SK-N-SH treated with all-trans-retinoic acid at 6 μM for 48 hours (cell line): ENCODE results near the gene RTL3.

ENCODE experiments used
- ARNTL ChIP-seq: fragments of 450-650 bp; formaldehyde crosslinking; IDR thresholded peaks from 2 replicates; pipeline ENCODE4 v1.5.0; 2020; ENCODE audit warnings: low read depth, mild to moderate bottlenecking, moderate library complexity, borderline replicate concordance
- BACH2 ChIP-seq: fragments of 250-450 bp; sonication (Bioruptor Pico); IDR thresholded peaks from 2 replicates; pipeline ENCODE4 v1.9.0; 2021; ENCODE audit warnings: mild to moderate bottlenecking, borderline replicate concordance
- CREB5 ChIP-seq: fragments of 250-450 bp; sonication (Bioruptor Pico); IDR thresholded peaks from 2 replicates; pipeline ENCODE4 v1.5.1; 2020; ENCODE audit warnings: low read depth, mild to moderate bottlenecking, moderate library complexity
- CSDC2 ChIP-seq: fragments of 250-450 bp; sonication (Bioruptor Pico); IDR thresholded peaks from 2 replicates; pipeline ENCODE4 v1.5.0; 2020; ENCODE audit warnings: mild to moderate bottlenecking, moderate library complexity
- CSRNP3 ChIP-seq: fragments of 250-450 bp; sonication (Bioruptor Pico); IDR thresholded peaks from 2 replicates; pipeline ENCODE4 v1.5.1; 2021; ENCODE audit warnings: mild to moderate bottlenecking, moderate library complexity
- RARB ChIP-seq: fragments of 250-450 bp; sonication (Bioruptor Pico); IDR thresholded peaks from 2 replicates; pipeline ENCODE4 v1.8.0; 2021; ENCODE audit warnings: mild to moderate bottlenecking, moderate library complexity
- TSHZ2 ChIP-seq: fragments of 250-450 bp; sonication (Bioruptor Pico); IDR thresholded peaks from 2 replicates; pipeline ENCODE4 v1.5.0; 2020; ENCODE audit warnings: mild to moderate bottlenecking, moderate library complexity
- ZFP3 ChIP-seq: fragments of 250-450 bp; sonication (Bioruptor Pico); IDR thresholded peaks from 2 replicates; pipeline ENCODE4 v1.5.0; 2020; ENCODE audit warnings: mild to moderate bottlenecking, moderate library complexity
- ZFP30 ChIP-seq: fragments of 450-650 bp; formaldehyde crosslinking; IDR thresholded peaks from 2 replicates; pipeline ENCODE4 v1.5.0; 2022; ENCODE audit warnings: mild to moderate bottlenecking, moderate library complexity
- ZNF565 ChIP-seq: fragments of 450-650 bp; formaldehyde crosslinking; conservative IDR thresholded peaks from 2 replicates; pipeline ENCODE4 v1.5.0; 2020; ENCODE audit warnings: low read depth, mild to moderate bottlenecking, moderate library complexity
- ZNF70 ChIP-seq: fragments of 450-650 bp; formaldehyde crosslinking; IDR thresholded peaks from 2 replicates; pipeline ENCODE4 v1.5.0; 2020; ENCODE audit warnings: mild to moderate bottlenecking, moderate library complexity
- ZNF8 ChIP-seq: fragments of 450-650 bp; formaldehyde crosslinking; IDR thresholded peaks from 2 replicates; pipeline ENCODE4 v1.5.0; 2020; ENCODE audit warnings: mild to moderate bottlenecking, moderate library complexity
- TF ChIP-seq, protein P1 (sequence below): fragments of 250-450 bp; sonication (Bioruptor Pico); IDR thresholded peaks from 2 replicates; pipeline ENCODE4 v1.8.0; 2020; ENCODE audit warnings: mild to moderate bottlenecking, moderate library complexity, borderline replicate concordance

- TF ChIP-seq BACH2 (CRISPR knock-in tag): no peak
- TF ChIP-seq CSRNP3 (CRISPR knock-in tag): no peak
- no peak for TF ChIP-seq CSDC2 (CRISPR knock-in tag)
- TF ChIP-seq ZNF70 (CRISPR knock-in tag): no peak
- TF ChIP-seq ZNF565 (CRISPR knock-in tag): no peak
- no peak for TF ChIP-seq ZFP3 (CRISPR knock-in tag)
- TF ChIP-seq RARB (CRISPR knock-in tag): no peak
- no peak for TF ChIP-seq ZFP30 (CRISPR knock-in tag)
- no peak for TF ChIP-seq CREB5 (CRISPR knock-in tag)
- TF ChIP-seq, protein P1, sequence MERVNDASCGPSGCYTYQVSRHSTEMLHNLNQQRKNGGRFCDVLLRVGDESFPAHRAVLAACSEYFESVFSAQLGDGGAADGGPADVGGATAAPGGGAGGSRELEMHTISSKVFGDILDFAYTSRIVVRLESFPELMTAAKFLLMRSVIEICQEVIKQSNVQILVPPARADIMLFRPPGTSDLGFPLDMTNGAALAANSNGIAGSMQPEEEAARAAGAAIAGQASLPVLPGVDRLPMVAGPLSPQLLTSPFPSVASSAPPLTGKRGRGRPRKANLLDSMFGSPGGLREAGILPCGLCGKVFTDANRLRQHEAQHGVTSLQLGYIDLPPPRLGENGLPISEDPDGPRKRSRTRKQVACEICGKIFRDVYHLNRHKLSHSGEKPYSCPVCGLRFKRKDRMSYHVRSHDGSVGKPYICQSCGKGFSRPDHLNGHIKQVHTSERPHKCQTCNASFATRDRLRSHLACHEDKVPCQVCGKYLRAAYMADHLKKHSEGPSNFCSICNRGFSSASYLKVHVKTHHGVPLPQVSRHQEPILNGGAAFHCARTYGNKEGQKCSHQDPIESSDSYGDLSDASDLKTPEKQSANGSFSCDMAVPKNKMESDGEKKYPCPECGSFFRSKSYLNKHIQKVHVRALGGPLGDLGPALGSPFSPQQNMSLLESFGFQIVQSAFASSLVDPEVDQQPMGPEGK (CRISPR knock-in tag): no peak
- TF ChIP-seq ARNTL (CRISPR knock-in tag): no peak
- no peak for TF ChIP-seq TSHZ2 (CRISPR knock-in tag)
- TF ChIP-seq ZNF8 (CRISPR knock-in tag): no peak
Measured at GRCh38 chrX:78653118-78653822, 5.9 kb downstream of the RTL3 start.
